Brain microvascular endothelial cell (primary cell): ENCODE results near the gene NOP10.

Experiments used
- DNase-seq: peaks from one replicate; pipeline ENCODE4 v3.0.0-alpha.2; 2020
- H3K27ac ChIP-seq: fragments of 250-450 bp; sonication (Bioruptor Pico); 2 replicates; pipeline ENCODE4 v1.5.1; 2020; ENCODE audit warnings: mild to moderate bottlenecking, moderate library complexity
- H3K27me3 ChIP-seq: fragments of 250-450 bp; sonication (Bioruptor Pico); replicated peaks from 2 replicates; pipeline ENCODE4 v1.5.1; 2020; ENCODE audit warnings: mild to moderate bottlenecking
- H3K36me3 ChIP-seq: fragments of 250-450 bp; sonication (Bioruptor Pico); replicated peaks from 2 replicates; pipeline ENCODE4 v1.5.1; 2020; ENCODE audit warnings: mild to moderate bottlenecking
- H3K4me3 ChIP-seq: 2 replicates; pipeline ENCODE4 v1.5.1; 2011; ENCODE audit warnings: low read depth, mild to moderate bottlenecking, control low read depth, low read length, moderate library complexity
- CTCF ChIP-seq: IDR thresholded peaks from 2 replicates; pipeline ENCODE4 v1.5.1; 2011; ENCODE audit warnings: low read depth, mild to moderate bottlenecking, moderate library complexity, low read length, control low read depth, inconsistent platforms; ENCODE audit errors: missing control alignments
- in situ Hi-C: cut with HindIII; loops from 2 replicates; pipeline ENCODE4 v1.10.0; 2017; ENCODE audit warnings: low sequenced_read_pairs, low pct_ligation_motif_present

The NOP10 gene

GRCh38 chr15:34318277-34319079, 24.5 kb downstream of the NOP10 start:
- Histone ChIP-seq H3K27me3 (no peaks in the 10 kb centered on the region), H3K27ac (no peak overlapping the region), H3K4me3 (peak overlapping the region; percentile 50), H3K36me3 (no peaks in the 10 kb centered on the region)
- DNase-seq, result no peak
- in situ Hi-C loops, result no loop called here
- TF ChIP-seq CTCF, result no peak

GRCh38 chr15:34314491-34315490, 28.1 kb downstream of the NOP10 start:
- TF ChIP-seq CTCF, result no peak
- in situ Hi-C loops, result no loop called here
- Histone ChIP-seq H3K36me3 (no peaks in the 10 kb centered on the region), H3K4me3 (no peak overlapping the region), H3K27me3 (no peaks in the 10 kb centered on the region), H3K27ac (no peak overlapping the region)
- no peak for DNase-seq

GRCh38 chr15:34311563-34311962, 31.4 kb downstream of the NOP10 start:
- Histone ChIP-seq H3K36me3 (no peaks in the 10 kb centered on the region), H3K27me3 (no peaks in the 10 kb centered on the region), H3K27ac (no peak overlapping the region), H3K4me3 (no peak overlapping the region)
- no peak for DNase-seq
- in situ Hi-C loops, result no loop called here
- TF ChIP-seq CTCF, result no peak

GRCh38 chr15:34304613-34305012, 38.3 kb downstream of the NOP10 start:
- in situ Hi-C loops, result no loop called here
- Histone ChIP-seq H3K36me3 (no peaks in the 10 kb centered on the region), H3K27ac (peak overlapping the region; percentile 37), H3K27me3 (no peaks in the 10 kb centered on the region), H3K4me3 (no peak overlapping the region)
- DNase-seq, result peak; percentile 27
- no peak for TF ChIP-seq CTCF

- no peaks in the 10 kb centered on the region for H3K36me3 ChIP-seq
- H3K27ac ChIP-seq, result no peak overlapping the region
- TF ChIP-seq CTCF, result no peak
- H3K27me3 ChIP-seq, result no peaks in the 10 kb centered on the region
- DNase-seq, result no peak
- H3K4me3 ChIP-seq, result no peak overlapping the region
- in situ Hi-C loops, result no loop called here
Observed at GRCh38 chr15:34301058-34301457, 41.9 kb downstream of the NOP10 start.
